Right ventricle myocardium superior (tissue), 1 donor: ENCODE measurements around the gene CLIC2. TPM values are rescaled to one million over a fixed set of nuclear protein-coding genes. Genes with fewer than 3 reads are reported as not detected.
"Not testable (repeated sequence)": the region's sequence is repeated elsewhere in the genome, so short reads cannot be mapped to it uniquely, and the experiment has no call there.

Experiments
- ATAC-seq: fragments of 200-7000 bp; cut with Tn5 transposase; one replicate; pipeline ENCODE4 v1.9.1; 2020; ENCODE audit warnings: mild to moderate bottlenecking; ENCODE audit not compliant: poor library complexity
- DNase-seq: peaks from one replicate; pipeline ENCODE4 v3.0.0-alpha.2; 2020
- intact Hi-C: fragments of 100-400 bp; cut with DNase I; formaldehyde crosslinking; loops from one replicate; pipeline ENCODE4 v1.11.2; 2022
- microRNA-seq: library from miRNA; unstranded; fragments of <30 nt; microRNA quantifications from one replicate; pipeline ENCODE4 v1.2.0, GENCODE V29; 2020
- total RNA-seq: library from RNA; stranded (reverse); fragmentation: NEBNext Ultra II Directional; extraction: Animal tissue kit (Norgen Biotek cat#: 25700); gene quantifications from one replicate; pipeline ENCODE4 v1.2.1, GENCODE V29; 2021
- donor health status: DM: no; HTN: yes; CAD: no; lungs with severe emphysema.

Gene CLIC2
- total RNA-seq, 1 donor from 2014 or later: 10.7 TPM

DNA sequence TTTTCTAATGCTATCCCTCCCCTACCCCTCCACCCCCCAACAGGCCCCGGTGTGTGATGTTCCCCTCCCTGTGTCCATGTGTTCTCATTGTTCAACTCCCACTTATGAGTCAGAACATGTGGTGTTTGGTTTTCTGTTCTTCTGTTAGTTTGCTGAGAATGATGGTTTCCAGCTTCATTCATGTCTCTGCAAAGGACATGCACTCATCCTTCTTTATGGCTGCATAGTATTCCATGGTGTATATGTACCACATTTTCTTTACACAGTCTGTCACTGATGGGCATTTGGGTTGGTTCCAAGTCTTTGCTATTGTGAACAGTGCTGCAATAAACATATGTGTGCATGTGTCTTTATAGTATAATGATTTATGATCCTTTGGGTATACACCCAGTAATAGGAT, 66.4 kb downstream of the CLIC2 start:
- ATAC-seq, DNase-seq, intact Hi-C loops: not testable (repeated sequence)

DNA sequence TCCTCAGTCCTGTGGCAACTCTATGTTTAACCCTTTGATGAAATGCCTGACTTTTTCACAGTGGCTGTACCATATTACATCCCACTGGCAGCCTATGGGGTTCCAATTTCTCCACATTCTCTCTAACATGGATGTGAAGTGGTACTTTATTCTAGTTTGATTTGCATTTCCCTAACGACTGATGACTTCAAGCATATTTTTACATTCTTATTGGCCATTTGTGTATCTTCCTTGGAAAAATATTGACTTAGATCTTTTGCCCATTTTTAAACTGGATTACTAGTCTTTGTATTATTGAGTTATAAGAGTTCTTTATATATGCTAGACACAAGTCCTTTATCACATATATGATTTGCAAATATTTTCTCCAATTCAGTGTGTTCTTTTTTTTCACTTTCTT, 68.0 kb downstream of the CLIC2 start:
- intact Hi-C loops: no loop called here
- no peak for DNase-seq
- ATAC-seq: no peak

DNA sequence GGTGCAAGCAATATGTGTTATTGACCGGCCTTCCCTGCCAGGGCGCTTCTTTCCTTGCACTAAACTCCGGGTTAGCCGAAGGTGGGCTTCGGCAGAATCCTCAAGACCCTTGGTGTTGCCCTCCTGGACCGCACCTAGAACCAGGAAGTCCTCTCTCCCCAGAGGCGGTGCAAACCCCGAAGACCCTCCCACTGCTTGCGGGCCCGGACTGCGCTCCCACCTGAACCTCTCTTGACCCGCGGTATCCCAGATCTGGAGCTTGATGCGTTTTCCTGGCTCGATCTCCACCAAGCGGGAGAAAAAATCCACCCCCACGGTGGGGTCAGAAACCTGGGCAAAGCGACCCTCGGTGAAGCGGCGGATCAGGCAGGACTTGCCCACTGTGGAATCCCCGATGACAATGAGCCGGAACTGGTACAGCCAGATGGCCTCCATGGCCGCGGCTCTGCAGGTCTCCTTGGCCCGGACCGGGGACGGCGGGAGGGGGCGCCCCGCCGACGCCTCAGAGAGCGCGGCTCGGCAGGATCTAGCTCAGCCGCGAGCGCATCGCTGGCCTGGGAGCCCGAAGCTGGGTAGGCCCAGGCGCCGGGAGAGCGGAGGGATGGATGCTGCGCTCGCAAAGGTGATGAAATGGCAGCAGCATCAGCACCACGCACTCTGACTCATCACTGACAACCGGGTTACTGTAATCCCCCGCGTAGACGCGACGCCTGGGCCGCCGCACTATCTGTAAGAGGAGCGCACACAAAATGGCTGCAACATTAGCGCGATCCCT, 70.4 kb downstream of the CLIC2 start, which contains the start of gene RAB39B:
TSS of gene RAB39B (minus strand) at position 638 of the 775 bp plus-strand sequence. CDS start at position 435, 203 bp downstream.
- DNase-seq (peak; percentile 70), ATAC-seq (peak; percentile 79)
- intact Hi-C loops: no loop called here

DNA sequence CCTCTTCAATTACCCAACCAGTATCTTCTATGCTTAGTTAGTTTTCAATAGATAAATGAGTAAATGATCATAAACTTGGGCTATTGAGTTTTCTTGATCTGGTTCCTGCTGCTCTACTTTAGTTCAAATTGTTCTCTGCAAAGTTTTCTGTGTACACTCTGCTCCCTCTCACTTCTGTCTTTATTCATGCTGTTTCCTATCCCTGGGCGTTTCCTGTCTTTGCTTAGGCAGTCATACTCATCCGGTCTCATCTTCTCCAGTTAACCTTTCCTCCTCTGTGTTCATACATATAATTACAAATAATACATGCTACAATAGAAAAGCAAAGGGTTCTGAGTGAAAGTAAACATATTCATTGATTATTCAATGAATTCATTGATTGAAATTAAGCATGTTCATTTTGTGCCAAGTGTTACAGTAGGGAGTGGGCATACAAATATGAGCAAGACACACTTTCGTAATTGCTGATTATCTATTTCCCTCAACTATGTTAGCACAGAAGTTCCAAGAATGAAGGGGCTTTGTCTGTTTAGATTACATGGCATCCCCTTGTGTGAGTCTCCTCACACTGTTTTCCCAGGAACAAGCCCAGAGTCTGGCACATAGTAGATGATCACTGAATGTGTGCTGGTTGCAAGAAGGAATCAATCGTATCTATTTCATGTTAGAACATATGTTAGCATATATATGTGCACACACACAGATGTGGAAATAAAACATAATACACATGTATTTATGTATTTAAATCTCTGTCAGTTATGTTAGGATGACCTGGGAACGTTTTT, 71.3 kb downstream of the CLIC2 start:
- DNase-seq (no peak), ATAC-seq (no peak)
- intact Hi-C loops: no loop called here

DNA sequence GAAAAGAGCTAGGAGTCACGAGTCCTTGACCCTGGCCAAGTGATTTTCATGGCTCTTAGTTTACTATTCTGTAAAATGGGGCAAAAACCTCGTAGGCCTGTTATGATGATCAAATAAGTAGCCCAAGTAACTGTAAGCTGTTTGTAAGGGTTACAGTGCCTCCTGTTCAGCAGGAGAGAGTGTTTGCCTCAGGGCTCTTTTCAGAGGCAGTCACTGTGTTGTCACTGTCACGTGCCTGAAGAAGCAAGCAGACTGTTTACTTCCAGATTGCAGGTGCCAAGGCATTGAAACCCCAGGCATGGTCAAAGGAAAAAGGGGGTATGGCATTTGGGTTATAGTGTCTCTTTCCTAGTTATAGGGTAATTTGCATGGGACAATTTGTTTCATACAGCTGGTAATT, 74.7 kb downstream of the CLIC2 start:
- intact Hi-C loops: no loop called here
- ATAC-seq (no peak), DNase-seq (no peak)

DNA sequence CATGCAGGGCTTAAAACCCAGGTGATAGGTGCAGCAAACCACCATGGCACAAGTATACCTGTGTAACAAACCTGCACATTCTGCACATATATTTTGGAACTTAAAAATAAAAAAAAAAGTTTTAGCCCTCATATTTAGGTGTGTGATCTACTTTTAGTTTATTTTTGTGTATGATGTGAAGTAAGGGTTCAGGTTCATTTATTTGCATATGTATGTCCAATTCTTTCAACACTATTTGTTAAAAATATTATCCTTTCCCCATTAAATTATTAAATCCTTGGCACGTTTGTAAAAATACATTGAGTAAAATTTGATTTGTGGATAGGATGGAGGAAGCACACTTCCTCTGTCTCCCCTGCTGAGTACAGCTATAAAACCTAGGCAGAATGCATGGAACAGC, 83.0 kb downstream of the CLIC2 start:
- intact Hi-C loops: no loop called here
- DNase-seq: no peak
- ATAC-seq: no peak

DNA sequence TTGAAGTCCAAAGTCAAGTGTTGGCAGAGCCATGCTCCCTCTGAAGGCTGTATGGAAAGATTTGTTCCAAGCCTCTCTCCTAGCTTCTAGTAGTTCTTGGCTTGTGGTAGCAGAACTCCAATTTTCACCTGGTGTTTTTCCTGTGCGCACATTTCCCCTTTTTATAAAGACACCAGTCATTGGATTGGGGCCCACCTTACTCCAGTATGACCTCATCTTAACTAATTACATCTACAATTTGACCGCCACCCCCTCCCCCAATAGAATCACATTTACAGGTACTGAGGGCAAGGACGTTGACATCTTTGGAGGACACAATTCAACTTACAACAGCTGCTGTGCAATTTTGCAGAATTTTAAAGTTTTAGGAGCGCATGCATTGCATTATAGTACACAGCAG, 86.9 kb downstream of the CLIC2 start:
- DNase-seq (no peak), ATAC-seq (no peak)
- intact Hi-C loops: no loop called here

DNA sequence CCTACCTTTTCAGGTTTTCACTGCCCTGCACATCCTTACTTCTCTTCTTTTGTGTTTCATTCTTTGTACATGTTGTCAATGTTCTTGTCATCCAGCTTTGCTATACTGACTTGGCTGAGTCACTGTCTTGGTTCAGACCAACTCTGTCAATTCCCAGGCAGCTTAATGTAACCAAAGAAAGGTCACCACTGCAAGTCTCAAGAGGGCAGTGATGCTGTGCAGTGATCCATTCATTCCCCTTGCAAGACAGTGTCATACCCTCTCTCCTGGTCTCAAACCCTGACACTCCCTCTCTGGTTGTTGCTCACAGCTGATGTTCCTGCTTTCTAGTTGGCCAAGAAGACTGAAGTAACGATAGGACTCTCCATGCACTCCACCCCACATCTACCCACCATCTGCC, 87.7 kb downstream of the CLIC2 start:
- no peak for DNase-seq
- ATAC-seq: no peak
- intact Hi-C loops: no loop called here

DNA sequence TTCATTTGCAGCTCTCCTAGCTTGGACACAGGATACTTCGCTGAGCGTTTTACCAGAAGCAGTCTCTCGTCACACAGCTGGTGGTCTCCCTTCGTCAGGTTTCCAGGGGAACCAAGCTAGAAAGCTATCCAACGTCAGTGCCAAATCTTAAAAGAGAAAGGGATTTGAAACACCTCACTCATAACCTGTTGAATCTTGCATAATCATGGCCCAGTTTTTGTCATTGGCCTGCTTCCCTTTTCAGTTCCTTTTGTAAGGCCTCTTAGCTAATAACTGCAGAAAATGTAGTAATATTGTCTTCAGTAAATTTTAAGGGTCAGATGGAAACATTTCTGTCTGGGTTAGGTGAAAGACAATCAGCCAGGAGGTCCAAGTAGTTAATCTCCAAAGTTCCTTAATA, 92.1 kb downstream of the CLIC2 start:
- ATAC-seq: no peak
- intact Hi-C loops: no loop called here

DNA sequence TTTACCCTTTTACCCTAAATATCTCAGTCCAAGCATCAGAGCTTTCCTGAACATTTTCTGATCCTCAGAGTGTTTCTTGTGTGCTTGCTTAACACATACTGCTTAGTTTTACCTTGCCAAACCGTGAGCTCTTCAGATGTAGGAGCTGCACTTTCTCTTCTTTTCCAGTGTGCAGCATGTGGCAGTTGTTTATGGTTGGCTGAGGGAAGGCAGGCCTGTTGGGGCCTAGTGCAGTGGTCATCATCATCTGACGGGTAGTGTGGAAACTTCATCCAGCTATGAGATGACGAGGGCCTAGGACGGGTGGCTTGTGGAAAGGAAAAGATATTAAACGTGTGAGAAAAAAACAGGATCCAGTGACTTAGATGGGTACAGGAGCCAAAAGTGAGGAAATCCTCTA, 96.7 kb downstream of the CLIC2 start:
- DNase-seq (no peak), ATAC-seq (no peak)
- intact Hi-C loops: no loop called here

More for the DNA sequence above, 92.1 kb downstream of the CLIC2 start:
- no peak for DNase-seq

DNA sequence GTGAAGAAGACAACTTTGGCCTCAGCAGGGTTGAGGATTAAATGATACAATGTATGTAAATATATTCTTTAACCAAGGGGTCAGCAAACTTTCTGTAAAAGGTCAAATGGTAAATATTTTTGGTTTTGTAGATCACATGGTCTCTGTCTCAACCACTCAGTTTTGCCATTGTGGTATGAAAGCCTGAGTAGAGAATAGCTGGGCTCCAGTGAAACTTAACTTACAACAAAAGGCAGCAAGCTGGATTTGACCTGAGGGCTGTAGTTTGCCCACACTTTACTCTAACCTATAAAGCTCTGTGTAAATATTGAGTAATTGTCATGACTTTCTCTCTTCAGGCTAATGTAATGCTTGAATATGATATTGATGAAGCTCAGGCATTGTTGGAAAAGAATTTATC, 98.5 kb downstream of the CLIC2 start:
- intact Hi-C loops: no loop called here
- no peak for DNase-seq
- no peak for ATAC-seq

DNA sequence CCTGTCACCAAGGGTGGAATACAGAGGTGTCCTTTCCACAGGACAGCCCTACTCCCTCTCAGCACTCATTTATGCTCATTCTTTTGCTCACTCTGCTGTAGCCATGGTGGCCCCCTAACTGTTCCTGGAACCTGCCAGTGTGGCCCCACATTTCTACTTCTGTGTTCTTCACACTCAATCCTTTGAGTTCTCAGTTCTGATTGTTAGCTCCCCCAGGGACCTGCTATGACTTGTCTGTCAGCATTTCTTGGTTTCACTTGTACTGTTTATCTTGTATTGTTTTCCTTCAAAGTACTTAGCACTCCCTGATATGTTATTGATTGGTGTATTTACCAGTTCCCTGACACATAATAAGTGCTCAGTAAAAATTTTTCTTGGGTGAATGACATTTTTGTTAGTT, 103.3 kb downstream of the CLIC2 start:
- no peak for DNase-seq
- no peak for ATAC-seq
- intact Hi-C loops: no loop called here

Small RNA genes within 50 kb of the gene (microRNA-seq; reads per million reads assigned to microRNA genes)
- gene MIR1184-2: not detected

Other genes with a start within 250 kb of the CLIC2 start
- gene VBP1, start 118.2 kb downstream of the CLIC2 start, total RNA-seq: 72.7 TPM
- not detected for gene RAB39B, start 70.1 kb downstream of the CLIC2 start, total RNA-seq
- not detected for gene F8A2, start 47.5 kb upstream of the CLIC2 start, total RNA-seq
- not detected for gene F8A3, start 124.0 kb upstream of the CLIC2 start, total RNA-seq